ENCODE results near the gene CCDC141. TPM values are rescaled to one million over a fixed set of nuclear protein-coding genes. Genes with fewer than 3 reads are reported as not detected.

The CCDC141 gene
- total RNA-seq, 1 experiment from 2014 or later: 11.5 TPM

- H3K4me3 ChIP-seq (ENCODE audit: low read depth, low read length): no peak overlapping the region
- Mint-ChIP-seq H3K27me3 (ENCODE audit: insufficient read depth, unreplicated experiment) (no peaks in the 10 kb centered on the region), H3K27ac (ENCODE audit: unreplicated experiment) (no peak overlapping the region), H3K4me3 (ENCODE audit: unreplicated experiment) (no peak overlapping the region), H3K36me3 (ENCODE audit: insufficient read depth, unreplicated experiment) (no peaks in the 10 kb centered on the region), H3K9me3 (ENCODE audit: unreplicated experiment) (no peaks in the 10 kb centered on the region), H3K4me1 (ENCODE audit: low read depth, unreplicated experiment) (no peaks in the 10 kb centered on the region)
- no peaks in the 10 kb centered on the region for H3K9me3 ChIP-seq
- ChIA-PET POLR2A (no interaction called here), CTCF (no interaction called here)
- peak; percentile 59 to 62 for TF ChIP-seq CTCF (IDR thresholded peaks at IDR 0.05; ENCODE audit: insufficient read depth in 1 of 2, low read depth in 1 of 2, low read length in 1 of 2, severe bottlenecking in 1 of 2, unreplicated experiment in 1 of 2)
- intact Hi-C loops (cut with micrococcal nuclease; ENCODE audit: unreplicated experiment): no loop called here
- peak in 1 of 2 experiments; percentile 25 for DNase-seq
- no TSS peak for BruUV-seq (replicated peaks)
- no peaks in the 10 kb centered on the region for H3K4me1 ChIP-seq
- no peaks in the 10 kb centered on the region for H3K36me3 ChIP-seq (ENCODE audit: control insufficient read depth, insufficient read depth, low read length)
- no peaks in the 10 kb centered on the region for H3K27me3 ChIP-seq (replicated peaks; ENCODE audit: control insufficient read depth, insufficient read depth, low read length)
These were observed 245.1 kb downstream of the CCDC141 start for GRCh38 chr2:178804791-178805190.

- intact Hi-C loops (cut with micrococcal nuclease; ENCODE audit: unreplicated experiment): no loop called here
- Mint-ChIP-seq H3K4me3 (ENCODE audit: unreplicated experiment) (no peak overlapping the region), H3K4me1 (ENCODE audit: low read depth, unreplicated experiment) (no peaks in the 10 kb centered on the region), H3K27ac (ENCODE audit: unreplicated experiment) (no peak overlapping the region), H3K36me3 (ENCODE audit: insufficient read depth, unreplicated experiment) (no peaks in the 10 kb centered on the region), H3K9me3 (ENCODE audit: unreplicated experiment) (no peaks in the 10 kb centered on the region), H3K27me3 (ENCODE audit: insufficient read depth, unreplicated experiment) (no peaks in the 10 kb centered on the region)
- Histone ChIP-seq H3K4me3 (ENCODE audit: low read depth, low read length) (no peak overlapping the region), H3K4me1 (no peaks in the 10 kb centered on the region), H3K36me3 (ENCODE audit: control insufficient read depth, insufficient read depth, low read length) (no peaks in the 10 kb centered on the region), H3K27me3 (replicated peaks; ENCODE audit: control insufficient read depth, insufficient read depth, low read length) (no peaks in the 10 kb centered on the region), H3K9me3 (no peaks in the 10 kb centered on the region)
- no TSS peak for BruUV-seq (replicated peaks)
- no peak for TF ChIP-seq CTCF (IDR thresholded peaks at IDR 0.05; ENCODE audit: insufficient read depth in 1 of 2, low read depth in 1 of 2, low read length in 1 of 2, severe bottlenecking in 1 of 2, unreplicated experiment in 1 of 2)
- POLR2A ChIA-PET: no interaction called here
- CTCF ChIA-PET: no interaction called here
- no peak for DNase-seq
These were observed 249.4 kb downstream of the CCDC141 start for GRCh38 chr2:178800510-178800909.

- Histone ChIP-seq H3K4me1 (no peaks in the 10 kb centered on the region), H3K27me3 (replicated peaks; ENCODE audit: control insufficient read depth, insufficient read depth, low read length) (no peaks in the 10 kb centered on the region), H3K4me3 (ENCODE audit: low read depth, low read length) (no peak overlapping the region), H3K36me3 (ENCODE audit: control insufficient read depth, insufficient read depth, low read length) (no peaks in the 10 kb centered on the region), H3K9me3 (no peaks in the 10 kb centered on the region)
- no peak for TF ChIP-seq CTCF (IDR thresholded peaks at IDR 0.05; ENCODE audit: insufficient read depth in 1 of 2, low read depth in 1 of 2, low read length in 1 of 2, severe bottlenecking in 1 of 2, unreplicated experiment in 1 of 2)
- ChIA-PET POLR2A (no interaction called here), CTCF (no interaction called here)
- Mint-ChIP-seq H3K27ac (ENCODE audit: unreplicated experiment) (no peak overlapping the region), H3K4me1 (ENCODE audit: low read depth, unreplicated experiment) (no peaks in the 10 kb centered on the region), H3K36me3 (ENCODE audit: insufficient read depth, unreplicated experiment) (no peaks in the 10 kb centered on the region), H3K9me3 (ENCODE audit: unreplicated experiment) (no peaks in the 10 kb centered on the region), H3K4me3 (ENCODE audit: unreplicated experiment) (no peak overlapping the region), H3K27me3 (ENCODE audit: insufficient read depth, unreplicated experiment) (no peaks in the 10 kb centered on the region)
- BruUV-seq (replicated peaks): no TSS peak
- intact Hi-C loops (cut with micrococcal nuclease; ENCODE audit: unreplicated experiment): loop anchor here (5.0 kb wide), 1 partner anchor 883 kb away; no protein-coding TSS in a partner anchor
- no peak for DNase-seq
These were observed 250.6 kb downstream of the CCDC141 start for GRCh38 chr2:178799305-178799704.

Measured in Caco-2 (cell line).